Fibroblast of upper back skin (primary cell): ENCODE results near the gene UBE2O.

ENCODE experiments used
- DNase-seq: peaks from one replicate; pipeline ENCODE4 v3.0.0-alpha.2; 2013

Gene UBE2O

DNA sequence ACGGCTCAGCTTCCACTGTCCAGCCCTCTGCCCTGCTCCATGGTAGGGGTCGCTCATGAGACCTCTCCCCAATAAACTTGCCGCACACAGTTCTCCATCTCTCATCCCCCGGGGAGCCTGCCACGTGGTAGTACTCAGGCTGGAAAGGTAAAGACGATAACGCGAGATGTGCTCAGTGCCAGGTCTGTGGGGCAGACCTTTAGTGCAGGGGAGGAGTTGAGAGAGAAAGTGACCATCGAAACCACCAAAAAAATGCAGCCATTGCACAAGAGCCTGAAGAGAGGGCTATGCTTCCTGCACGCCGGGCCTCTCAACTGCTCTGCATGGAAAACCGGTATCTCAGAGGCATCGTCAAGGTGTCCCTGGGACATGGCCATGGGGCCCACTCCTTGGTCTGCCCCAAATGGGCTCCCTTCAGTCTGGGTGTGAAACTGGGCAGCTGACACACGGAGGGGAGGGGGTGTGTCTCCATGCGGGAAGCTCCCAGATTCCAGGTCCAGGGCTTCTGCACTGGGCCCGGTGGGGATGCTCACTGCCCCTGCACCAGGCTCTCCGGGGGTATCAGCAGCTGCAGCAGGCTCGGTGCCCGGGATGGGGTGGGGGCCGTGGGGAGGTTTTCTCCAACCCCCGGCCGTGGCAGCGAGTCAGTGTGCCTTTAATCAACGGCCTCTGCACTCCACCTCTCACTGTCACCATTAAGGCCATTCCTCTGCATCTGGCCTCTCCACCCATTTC lies 9.8 kb upstream of the UBE2O start:
- no peak for DNase-seq

DNA sequence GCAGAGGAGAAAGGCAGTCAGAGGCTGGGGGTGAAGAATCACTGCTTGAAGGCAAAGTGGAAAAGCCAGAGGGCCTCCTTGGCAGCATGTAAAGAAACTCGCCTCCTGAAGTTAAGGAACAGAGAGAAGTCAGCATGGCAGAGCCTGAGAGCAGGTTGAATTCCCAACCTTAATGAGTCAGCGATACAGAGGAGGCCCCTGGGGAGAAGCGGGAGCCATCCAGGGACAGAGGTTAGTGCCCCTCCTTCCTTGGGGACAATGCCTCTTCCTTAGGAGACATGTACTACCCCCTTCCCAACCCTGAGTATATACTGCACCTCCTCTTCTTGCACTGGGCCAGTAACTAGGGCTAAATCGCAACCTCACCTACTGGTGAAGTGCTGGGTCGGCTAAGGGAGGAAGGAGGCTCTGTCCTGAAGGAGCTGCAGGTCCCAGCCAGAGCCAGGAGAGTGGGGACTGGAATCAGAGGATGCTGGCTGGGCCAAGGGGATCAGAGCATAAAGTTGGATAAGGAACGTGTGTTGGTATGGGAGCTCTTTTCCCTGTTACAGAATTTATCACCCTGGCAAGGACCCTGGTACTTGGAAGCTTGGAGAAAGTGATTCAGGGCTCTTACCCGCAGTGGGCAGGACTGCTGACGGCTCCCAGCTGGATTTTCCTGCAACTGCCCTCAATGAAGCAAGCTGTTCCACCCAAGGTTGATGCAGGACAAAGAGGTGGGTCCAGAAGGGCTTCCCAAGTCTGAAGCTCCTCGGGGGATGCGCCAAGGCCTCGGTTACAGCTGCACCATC lies 9.0 kb upstream of the UBE2O start:
- DNase-seq: no peak

DNA sequence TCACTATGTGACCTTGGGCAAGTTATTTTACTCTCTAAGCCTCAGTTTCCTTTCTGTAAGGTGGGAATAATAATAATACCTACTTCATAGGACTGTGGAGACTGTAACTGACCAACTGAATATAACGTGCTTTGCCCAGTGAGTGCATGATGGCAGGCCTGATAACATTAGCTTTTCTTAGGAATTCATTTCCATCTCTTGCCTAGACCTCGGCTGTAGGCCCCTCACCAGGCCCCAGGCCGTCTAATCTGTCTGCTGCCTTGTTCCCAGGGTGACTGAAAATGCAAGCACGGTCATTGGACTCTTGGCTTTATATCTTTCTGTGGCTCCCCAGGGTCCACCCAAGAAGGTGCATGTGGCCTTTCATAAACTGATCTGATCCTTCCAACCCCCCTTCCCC lies 6.7 kb upstream of the UBE2O start:
- no peak for DNase-seq

DNA sequence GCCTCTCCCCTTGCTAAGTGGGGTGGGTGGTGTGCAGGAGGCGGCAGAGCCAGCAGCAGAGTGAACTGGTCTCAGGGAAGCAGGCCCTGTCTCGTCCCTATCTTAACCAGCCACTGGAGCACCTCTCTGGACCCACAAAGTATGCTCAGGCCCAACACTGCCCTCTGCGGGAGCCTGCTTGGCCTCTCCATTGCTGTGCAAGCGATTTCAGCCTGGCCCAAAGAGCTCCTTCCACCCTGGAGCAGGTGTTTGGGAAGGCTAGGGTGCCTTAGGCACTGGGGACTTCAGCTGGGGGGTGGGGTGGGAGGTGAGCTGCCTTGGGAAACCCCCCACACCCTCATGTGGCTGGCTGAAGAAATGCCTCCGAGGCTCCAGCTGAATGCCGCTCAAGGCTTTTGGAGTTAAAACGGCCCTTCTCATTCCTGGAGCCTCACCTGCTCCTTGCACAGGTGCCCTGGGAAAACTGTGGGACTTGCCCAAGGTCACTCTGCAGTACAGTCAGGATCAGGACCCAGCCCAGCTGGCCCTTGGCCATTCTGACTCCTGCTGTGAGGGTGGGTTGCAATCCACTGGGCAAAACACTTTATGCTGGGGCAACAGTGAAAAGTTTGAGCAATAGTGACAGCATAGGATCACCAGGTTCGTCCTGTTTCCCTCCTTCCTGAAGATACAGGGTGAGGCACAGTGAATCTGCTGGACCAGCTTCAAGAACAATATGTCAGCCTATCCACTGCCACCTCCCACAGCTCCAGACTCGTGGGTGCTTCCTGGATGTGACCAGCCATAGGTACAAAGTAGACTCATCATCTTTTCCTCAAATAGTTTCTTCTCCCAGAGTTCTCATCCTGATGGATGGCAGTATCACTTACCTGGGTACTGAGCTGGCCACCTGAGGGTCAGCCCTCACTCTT lies 5.9 kb upstream of the UBE2O start:
- peak; percentile 49 for DNase-seq

DNA sequence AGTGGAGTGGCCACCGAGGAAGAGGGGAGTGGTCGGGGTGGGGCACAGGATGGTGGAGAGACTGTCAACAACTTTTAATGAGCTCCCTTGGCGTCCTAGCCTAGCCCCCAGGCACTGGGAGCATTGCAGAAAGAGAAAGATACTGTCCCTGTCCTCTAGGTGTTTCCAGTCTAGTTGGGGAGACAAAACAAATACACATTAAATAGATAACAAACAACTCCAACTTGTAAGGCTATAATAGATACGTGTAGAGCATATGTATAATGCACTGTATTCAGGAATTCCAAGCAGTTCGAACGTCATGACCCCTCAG lies 435 bp upstream of the UBE2O start:
- DNase-seq: no peak

DNA sequence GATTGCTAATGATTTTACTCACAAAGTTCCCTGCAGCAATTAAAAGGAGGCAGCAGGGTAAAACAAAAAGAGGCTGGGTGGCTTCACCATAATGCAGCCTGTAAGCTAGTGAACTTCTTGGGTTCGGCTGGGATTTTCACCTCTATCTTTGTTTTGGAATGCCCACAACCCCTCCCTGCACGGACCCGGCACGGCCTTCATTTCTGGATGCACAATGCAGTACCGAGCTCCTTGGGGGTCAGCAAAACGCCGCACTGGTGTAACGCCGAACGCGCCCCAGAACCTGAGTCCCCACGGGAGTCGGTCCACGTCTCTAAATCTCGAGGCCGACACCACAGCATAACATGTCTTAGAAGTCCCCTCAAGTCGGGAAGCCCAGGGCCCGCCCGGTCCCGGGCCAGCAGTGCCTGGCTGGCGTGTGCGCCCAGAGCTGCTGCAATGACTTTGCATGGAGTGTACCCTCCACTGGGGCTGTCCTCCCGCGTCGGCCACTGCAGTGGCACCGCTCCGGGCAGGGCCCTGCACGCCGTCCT lies 759 bp downstream of the UBE2O start:
- no peak for DNase-seq

DNA sequence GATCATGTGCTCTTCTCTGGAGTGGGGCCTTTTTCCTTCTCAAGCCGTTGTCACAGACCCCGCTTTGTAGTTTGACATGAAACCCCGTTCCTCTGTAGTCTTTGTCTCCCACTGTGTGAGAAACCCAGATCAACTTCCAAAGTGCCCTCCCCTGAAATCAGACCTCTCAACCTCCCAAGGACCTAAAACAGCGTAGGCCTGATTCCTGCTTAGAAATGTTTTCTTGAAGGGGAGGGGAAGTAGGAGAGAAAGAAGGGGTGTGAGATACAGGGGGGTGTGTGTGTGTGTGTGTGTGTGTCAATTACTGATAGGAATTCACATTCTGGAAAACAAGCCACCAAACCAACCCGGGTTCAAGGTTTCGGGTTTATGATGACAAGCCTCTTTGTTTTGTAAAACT lies 1.4 kb downstream of the UBE2O start:
- DNase-seq: no peak

DNA sequence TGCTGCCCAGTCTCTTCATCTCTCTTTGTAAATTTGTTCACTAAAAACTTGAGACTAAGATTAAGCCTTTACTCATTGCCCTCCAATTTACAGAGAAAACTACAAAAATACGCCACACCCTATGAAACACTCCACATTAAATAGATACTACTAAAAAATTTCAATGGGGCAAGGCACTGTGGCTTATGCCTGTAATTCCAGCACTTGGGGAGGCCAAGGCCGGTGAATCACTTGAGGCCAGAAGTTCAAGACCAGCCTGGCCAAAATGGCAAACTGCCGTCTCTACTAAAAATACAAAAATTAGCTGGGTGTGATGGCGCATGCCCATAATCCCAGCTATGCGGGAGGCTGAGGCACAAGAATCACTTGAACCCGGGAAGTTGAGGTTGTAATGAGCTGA lies 3.8 kb downstream of the UBE2O start:
- no peak for DNase-seq

DNA sequence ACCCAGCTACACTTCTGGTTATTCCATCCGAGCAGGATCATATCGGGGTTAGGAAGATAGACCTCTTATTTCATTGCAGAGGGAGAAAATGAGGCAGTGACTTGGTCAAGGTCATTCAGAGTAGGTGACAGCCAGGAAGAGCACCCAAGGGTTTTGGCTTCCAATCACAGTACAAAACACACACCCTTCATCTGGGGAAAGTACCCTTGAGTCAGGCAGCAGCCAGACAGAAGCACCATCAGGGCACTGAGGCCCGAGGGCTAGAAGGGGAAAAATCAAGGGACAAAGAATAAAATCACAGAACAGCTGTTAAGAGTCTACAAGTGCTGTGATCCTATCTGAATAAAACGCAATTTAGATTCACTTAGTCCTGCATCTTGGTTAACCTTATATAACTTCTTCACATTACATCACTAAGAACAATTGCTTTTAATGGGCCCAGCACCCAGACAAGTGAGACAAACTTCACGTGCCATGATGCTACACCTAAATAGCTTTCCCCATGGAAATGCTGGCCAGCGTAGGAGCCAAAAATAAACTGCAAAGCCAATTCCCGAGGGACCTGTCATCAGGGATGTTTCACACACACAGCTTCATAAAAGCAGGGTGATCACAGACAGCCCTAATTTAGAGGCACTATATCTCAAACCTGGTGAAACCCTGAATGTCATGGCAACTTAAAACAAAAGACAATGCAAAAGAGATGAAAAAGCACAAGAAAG lies 4.9 kb downstream of the UBE2O start:
- DNase-seq: peak; percentile 32

DNA sequence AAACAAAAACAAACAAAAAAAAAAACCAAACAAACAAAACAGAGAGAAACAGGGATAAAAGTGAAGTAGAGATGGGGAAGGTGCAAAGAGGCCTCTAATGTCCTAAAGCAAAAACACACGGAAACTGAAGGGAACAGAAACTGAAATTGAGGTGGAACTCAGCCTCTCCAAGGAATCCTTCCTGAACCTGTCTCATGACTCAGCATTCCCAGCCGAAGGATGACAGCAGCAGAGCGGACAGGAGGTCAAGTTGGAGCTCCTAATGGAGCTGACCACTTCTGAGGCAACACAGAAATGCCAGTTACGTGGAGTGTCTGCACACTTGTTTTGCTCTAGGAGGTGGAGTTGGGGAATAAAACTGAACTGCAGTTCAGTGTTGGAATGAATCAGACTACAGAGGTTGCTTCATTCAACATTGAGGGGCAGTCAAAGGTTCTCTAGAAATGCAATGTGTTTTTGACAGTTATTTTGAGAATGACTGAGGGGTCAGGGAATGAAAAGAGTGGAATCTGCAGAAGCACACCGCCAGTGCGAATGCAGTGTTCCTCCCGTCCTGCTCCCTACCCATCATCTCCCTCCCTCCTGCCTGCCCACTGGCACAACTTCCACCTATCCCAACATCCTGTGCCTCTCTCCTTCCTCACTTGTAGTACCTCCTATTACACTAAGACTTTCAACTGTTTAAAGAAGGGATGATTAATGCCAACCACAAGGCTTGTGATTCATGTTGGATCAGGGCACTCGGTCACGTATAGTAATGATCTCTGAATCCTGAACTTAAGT lies 6.3 kb downstream of the UBE2O start:
- peak; percentile 65 for DNase-seq

DNA sequence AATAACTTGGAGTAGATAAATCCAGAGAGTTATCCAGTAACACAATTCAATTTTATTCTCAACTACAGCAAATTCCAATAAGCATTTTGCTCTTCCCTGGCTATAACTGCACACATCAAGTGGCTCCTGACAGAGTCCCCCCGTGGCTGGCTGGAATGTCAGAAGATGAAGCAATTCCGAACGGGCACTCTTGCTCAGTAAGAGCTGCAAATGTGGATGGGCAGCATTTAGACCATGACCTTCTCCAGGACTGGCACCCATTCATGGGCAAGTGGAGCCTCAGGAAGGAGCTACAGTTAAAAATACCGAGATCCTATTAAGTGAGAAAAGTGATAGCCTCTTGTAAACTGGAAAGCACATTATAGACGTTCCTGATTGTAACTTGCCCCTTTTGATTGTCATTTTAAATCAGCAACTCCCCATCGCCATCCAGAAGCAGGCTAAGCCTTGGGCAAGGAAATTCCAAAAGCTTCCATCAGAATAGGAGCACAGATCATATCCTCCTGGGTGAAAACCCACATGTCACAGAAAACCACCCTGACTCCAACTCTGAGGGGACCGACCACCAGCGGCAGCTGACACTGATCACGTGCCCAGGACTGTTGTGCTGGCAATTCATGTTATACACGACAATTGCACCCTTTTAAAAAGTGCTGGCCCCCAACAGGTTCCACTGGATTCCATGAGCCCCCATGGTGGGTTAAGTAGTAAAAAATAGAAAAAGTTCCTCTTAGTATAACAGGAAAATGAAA lies 7.1 kb downstream of the UBE2O start:
- DNase-seq: no peak

DNA sequence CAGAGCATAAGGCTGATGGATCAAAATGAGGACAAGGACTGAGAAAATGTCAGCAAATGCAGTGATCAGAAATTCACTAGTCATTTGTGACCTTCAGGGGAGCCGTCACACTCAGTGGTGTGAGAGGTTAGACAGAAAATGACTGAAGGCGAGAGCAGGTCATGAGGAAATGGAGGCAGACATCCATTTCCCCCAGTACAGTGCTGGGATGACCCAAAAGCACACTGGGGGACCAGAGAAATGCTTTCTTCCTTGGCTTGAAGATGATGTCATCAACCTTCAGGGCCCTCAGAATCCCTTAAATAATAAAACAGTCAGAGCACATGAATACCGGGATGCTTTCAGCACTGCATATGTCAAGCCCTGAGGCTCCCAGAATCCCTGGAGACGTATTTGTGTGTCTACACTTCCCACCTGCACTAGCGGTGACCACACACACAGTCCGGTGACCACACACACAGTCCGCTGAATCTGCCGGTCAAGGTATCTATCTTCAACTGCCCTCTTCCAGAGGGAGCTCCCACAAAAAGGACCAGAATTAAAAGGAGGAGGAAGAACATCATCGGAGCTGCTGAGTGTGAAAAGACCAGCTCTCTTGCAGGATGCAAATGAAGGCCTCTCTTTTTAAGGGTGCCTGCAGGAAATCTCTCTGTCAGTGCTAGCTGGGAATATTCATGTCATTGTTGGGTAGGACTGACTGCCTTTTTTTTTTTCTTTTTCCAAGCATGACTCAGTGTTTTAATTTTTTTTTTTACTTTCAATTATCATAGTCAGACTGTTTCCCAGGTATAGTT lies 8.2 kb downstream of the UBE2O start:
- DNase-seq: no peak

DNA sequence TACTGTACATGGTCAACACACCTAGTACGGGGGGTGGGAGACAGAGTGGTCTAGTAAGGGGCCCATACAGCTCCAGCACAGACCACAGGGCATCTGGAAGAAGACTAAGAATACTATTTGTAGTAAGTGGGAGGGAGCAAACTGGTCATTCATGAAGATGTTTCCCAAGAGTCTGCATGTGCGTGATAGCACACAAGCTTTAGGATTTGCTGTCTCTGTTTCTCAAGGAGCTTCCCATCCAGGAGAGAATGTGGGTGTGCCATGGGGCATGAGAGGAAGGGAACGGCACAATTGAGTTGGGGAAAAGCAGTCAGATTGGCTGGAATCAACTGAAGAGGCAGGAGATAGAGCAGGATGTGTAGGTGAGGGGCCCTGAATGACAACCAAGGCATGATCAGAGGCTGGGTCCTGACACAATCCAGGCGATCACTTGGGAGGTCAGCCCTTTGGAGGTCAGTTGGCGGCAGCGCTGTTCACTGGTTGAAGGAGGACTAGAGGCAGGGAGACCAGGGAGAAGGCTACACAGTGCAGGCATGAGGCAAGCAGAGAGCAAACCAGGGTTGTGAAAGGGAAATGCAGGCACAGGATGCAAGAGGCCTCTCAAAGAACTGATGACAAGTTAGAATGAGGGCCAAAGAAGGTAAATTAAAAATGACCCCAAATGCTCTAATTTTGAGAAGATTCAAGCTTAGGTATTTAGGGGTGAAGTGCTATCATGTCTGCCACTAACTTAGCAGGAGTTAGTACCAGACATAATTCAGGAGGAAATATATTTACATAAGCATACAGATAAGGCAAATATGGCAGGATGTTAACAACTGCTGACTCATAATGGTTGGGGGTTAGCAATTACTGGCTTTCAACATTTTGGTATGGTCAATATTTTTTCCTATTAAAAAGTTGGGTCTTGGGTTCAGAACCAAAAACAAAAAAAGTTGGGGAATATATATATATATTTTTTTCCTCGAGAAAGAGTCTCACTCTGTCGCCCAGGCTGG lies 10.3 kb downstream of the UBE2O start:
- DNase-seq: no peak

DNA sequence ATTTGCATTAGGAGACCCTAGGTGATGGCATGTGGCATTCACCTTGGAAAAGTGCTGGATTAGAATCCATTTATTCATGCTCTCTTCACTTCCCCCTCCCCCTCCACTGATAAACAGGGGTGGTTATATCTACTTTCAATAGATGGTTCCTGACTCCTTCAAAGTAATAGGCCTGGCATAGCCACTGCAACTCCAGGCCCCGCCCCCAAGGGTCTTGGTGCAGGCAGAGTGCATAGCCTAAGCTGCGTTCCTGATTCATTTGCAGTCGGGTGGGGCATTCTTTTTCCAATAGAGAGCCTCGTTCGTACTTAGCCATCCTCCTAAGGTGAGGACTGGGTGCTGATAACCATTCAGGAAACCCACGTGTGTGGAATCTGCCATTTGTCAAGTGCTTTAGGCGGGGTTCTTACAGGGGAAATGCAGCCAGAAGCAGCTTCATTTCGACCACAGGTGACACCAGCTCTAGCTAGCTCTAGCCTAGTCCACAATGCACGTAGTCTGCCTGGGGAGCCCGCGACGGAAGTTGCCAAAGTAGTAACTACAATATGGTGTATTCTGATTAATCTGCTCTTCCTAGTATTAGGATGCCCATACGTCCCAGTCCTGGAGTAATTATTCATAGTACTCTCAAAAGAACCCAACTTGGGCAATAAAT lies 11.1 kb downstream of the UBE2O start:
- no peak for DNase-seq

DNA sequence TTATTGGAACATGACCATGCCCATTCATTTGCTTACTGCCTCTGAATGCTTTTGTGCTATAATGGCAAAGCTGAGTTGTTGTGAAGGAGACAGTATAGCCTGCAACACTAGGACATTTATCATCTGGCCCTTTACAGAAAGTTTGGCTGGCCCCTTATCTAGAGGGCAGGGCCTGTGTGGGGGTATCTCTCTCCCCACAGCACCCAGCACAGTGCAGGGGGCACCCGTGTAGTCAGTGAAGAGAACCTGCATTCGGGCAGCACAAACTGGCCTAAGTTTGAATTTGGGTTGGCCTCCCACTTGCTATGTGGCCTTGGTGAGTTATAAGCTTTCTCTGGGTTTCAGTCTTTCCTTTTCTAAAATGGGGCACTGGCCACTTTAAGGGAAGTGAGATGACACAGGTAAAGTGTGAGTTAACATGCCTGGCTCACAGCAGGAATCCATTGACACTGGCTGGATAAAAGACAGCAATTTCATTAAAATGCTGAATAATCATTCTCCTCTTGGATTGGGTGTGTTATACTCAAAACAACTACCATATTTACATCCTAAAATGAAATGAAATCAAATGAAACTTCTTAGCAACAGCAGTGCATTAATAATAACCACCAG lies 12.1 kb downstream of the UBE2O start:
- no peak for DNase-seq

DNA sequence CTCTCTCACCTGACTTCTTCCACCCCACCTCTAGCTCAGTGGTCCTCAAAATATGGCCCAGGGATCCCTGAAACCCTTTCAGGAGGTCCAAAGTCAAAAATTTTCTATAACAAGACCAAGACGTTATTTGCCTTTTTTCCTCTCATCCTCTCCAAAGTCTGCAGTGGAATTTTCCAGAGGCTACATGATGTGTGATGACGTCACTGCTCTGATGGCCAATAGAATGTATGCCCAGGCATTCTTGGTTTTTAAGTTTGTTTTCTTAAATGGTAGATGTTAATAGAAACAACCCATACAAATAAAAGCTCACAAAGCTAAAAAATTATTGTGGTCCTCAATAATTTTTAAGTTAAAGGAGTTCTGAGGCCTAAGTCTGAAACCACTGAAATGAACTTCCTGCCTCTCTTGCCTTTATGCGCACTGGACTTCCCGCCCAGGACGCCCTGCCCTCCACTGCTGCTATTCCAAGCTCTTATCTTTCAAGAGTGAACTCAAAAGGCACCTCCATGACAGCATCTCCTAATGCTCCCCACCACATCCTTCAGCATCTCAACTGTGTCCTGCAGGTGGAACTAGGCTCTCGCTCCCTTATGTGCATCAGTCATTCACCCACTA lies 13.5 kb downstream of the UBE2O start:
- DNase-seq: no peak

DNA sequence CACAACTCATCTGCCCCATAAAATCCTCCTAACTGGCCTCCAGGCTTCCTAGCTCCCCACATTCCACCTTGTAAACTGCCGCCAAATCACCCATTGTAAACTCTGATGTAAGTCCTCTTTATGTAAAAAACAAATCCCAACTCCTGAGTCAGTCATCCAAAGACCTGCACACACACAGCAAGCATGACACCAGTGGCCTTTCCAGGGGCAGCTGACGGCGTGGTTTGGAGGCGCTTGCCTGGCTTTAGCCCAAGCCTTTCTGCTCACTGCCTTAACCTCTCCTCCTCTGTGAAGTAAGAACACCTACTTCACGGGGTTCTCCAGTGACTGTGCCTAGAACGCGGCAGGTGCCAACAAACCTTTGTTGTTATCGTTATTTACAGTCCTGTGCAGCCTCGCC lies 14.0 kb downstream of the UBE2O start:
- no peak for DNase-seq
